ENCODE data around the gene HES5. TPM values are rescaled to one million over a fixed set of nuclear protein-coding genes. Genes with fewer than 3 reads are reported as not detected.
"Not testable (repeated sequence)": the region's sequence is repeated elsewhere in the genome, so short reads cannot be mapped to it uniquely, and the experiment has no call there.

The HES5 gene
- total and polyA plus RNA-seq, 10 of the 15 experiments (the other 5 are each of a cell fraction or from before 2014, with no cell fraction given), result 0.12 to 0.15 TPM; not detected in 8

- ChIA-PET CTCF (interaction anchor here (0.7 to 3.1 kb wide), 7 partner anchors 8 to 163 kb away, joined by 3 to 18 read pairs (median 8); partner anchors contain the start of gene TNFRSF14), SMC1A (ENCODE audit: uncharacterized antibody, unreplicated experiment) (interaction anchor here (1.0 to 3.1 kb wide), 4 partner anchors 8 to 42 kb away, joined by 3 to 28 read pairs (median 16); partner anchors contain the start of genes PRXL2B and TNFRSF14), POLR2A (interaction anchor here (0.7 to 5.1 kb wide), 8 partner anchors 9 to 1075 kb away, joined by 3 to 62 read pairs (median 11); partner anchors contain the start of genes PANK4, PRXL2B and TNFRSF14), RAD21 (ENCODE audit: unreplicated experiment) (interaction anchor here (1.4 to 5.2 kb wide), 6 partner anchors 9 to 165 kb away, joined by 3 to 39 read pairs (median 18); partner anchors contain the start of genes PEX10, PRXL2B and TNFRSF14)
- WGBS (ENCODE audit: insufficient coverage, insufficient replicate concordance, low lambda C conversion rate, missing lambda C conversion rate), result 1% methylated on average over 16 of the region's 23 CpGs
- peak; percentile 75 for ATAC-seq
- 0 out of 2 replicates have a peak, but pooled peaks have one; percentile 40 for TF ChIP-seq YY1 (IDR thresholded peaks at IDR 0.05; ENCODE audit: low read depth, low read length)
- TF ChIP-seq POLR2AphosphoS5 (IDR thresholded peaks at IDR 0.05; ENCODE audit: low read length), result peak; percentile 28; the same call in 1 of the 2 replicates
- TF ChIP-seq BHLHE40 (IDR thresholded peaks at IDR 0.05; ENCODE audit: borderline replicate concordance in 1 of 2, low read depth in 2 of 2, low read length in 1 of 2), result peak; percentile 36 to 63; a peak in 2 of 4 replicates
- TF ChIP-seq CREB1 (IDR thresholded peaks at IDR 0.05; ENCODE audit: low read depth), result peak; percentile 72
- TF ChIP-seq POU2F2 (IDR thresholded peaks at IDR 0.05; ENCODE audit: borderline replicate concordance, low read depth, low read length), result 0 out of 3 replicates have a peak, but pooled peaks have one; percentile 9
- peak; percentile 41; the same call in 1 of the 2 replicates for TF ChIP-seq POLR2A (IDR thresholded peaks at IDR 0.05; ENCODE audit: low read depth, low read length)
- 0 out of 2 replicates have a peak, but pooled peaks have one; percentile 37 for TF ChIP-seq TCF12 (IDR thresholded peaks at IDR 0.05; ENCODE audit: low read depth, low read length)
- peak; percentile 5; the same call in 1 of the 2 replicates for TF ChIP-seq MLLT1 (IDR thresholded peaks at IDR 0.05)
- TF ChIP-seq ATF7 (IDR thresholded peaks at IDR 0.05; ENCODE audit: low read depth), result 0 out of 2 replicates have a peak, but pooled peaks have one; percentile 12
- TF ChIP-seq CREM (IDR thresholded peaks at IDR 0.05; ENCODE audit: low read depth), result peak; percentile 77
- TF ChIP-seq RELA (IDR thresholded peaks at IDR 0.05; ENCODE audit: borderline replicate concordance, partially characterized antibody), result peak; percentile 72
- TF ChIP-seq POLR2AphosphoS2 (IDR thresholded peaks at IDR 0.05; ENCODE audit: low read depth, low read length), result 0 out of 2 replicates have a peak, but pooled peaks have one; percentile 3
- TF ChIP-seq, protein P1, sequence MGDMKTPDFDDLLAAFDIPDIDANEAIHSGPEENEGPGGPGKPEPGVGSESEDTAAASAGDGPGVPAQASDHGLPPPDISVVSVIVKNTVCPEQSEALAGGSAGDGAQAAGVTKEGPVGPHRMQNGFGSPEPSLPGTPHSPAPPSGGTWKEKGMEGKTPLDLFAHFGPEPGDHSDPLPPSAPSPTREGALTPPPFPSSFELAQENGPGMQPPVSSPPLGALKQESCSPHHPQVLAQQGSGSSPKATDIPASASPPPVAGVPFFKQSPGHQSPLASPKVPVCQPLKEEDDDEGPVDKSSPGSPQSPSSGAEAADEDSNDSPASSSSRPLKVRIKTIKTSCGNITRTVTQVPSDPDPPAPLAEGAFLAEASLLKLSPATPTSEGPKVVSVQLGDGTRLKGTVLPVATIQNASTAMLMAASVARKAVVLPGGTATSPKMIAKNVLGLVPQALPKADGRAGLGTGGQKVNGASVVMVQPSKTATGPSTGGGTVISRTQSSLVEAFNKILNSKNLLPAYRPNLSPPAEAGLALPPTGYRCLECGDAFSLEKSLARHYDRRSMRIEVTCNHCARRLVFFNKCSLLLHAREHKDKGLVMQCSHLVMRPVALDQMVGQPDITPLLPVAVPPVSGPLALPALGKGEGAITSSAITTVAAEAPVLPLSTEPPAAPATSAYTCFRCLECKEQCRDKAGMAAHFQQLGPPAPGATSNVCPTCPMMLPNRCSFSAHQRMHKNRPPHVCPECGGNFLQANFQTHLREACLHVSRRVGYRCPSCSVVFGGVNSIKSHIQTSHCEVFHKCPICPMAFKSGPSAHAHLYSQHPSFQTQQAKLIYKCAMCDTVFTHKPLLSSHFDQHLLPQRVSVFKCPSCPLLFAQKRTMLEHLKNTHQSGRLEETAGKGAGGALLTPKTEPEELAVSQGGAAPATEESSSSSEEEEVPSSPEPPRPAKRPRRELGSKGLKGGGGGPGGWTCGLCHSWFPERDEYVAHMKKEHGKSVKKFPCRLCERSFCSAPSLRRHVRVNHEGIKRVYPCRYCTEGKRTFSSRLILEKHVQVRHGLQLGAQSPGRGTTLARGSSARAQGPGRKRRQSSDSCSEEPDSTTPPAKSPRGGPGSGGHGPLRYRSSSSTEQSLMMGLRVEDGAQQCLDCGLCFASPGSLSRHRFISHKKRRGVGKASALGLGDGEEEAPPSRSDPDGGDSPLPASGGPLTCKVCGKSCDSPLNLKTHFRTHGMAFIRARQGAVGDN (IDR thresholded peaks at IDR 0.05), result 0 out of 2 replicates have a peak, but pooled peaks have one; percentile 21
- Histone ChIP-seq H3K9ac (ENCODE audit: control insufficient read depth, insufficient read depth, low read length) (peak overlapping the region; percentile 93), H3K4me2 (ENCODE audit: control insufficient read depth, insufficient read depth) (peak overlapping the region; percentile 89), H3K27ac (ENCODE audit: control insufficient read depth, insufficient read depth) (peak overlapping the region; percentile 99), H3K4me1 (ENCODE audit: control insufficient read depth, insufficient read depth, low read length) (peaks cover 50% of the 10 kb centered on the region), H3K4me3 (peak overlapping the region; percentile 68)
- DNase-seq (ENCODE audit: low read depth, low spot score); H3K27me3 ChIP-seq (replicated peaks in 1 of 2; ENCODE audit: control insufficient read depth in 2 of 2, insufficient read depth in 2 of 2, low read length in 1 of 2); H3K9me3 ChIP-seq (replicated peaks; ENCODE audit: control insufficient read depth, insufficient read depth, low read length); H3K79me2 ChIP-seq (ENCODE audit: control insufficient read depth, insufficient read depth, low read length); in situ Hi-C loops (cut with MboI); H4K20me1 ChIP-seq (ENCODE audit: control insufficient read depth, insufficient read depth); H3K36me3 ChIP-seq (ENCODE audit: control insufficient read depth in 2 of 2, insufficient read depth in 2 of 2, low read length in 1 of 2); H2AFZ ChIP-seq (ENCODE audit: control insufficient read depth, low read depth, low read length): not testable (repeated sequence)
- peak; percentile 47 for FAIRE-seq
- TSS peak; percentile 87 for BruUV-seq (replicated peaks)
- intact Hi-C loops (cut with micrococcal nuclease; ENCODE audit: unreplicated experiment), result loop anchor here (1.0 kb wide), 1 partner anchor 21 kb away; the partner anchor contains the start of gene TNFRSF14
These were observed 47.6 kb upstream of the HES5 start for GRCh38 chr1:2577565-2578075.
